DOHH2 (cell line): ENCODE results near the gene RPL21.

Source experiments
- EZH2phosphoT487 ChIP-seq: fragments of 200-600 bp; sonication (generic); IDR thresholded peaks from 2 replicates; pipeline ENCODE4 v1.6.1; 2017; ENCODE audit warnings: borderline replicate concordance, mild to moderate bottlenecking, antibody characterized with exemption, low read length, moderate library complexity, mixed read lengths
- TF ChIP-seq, protein P1 (sequence below): fragments of 200-600 bp; sonication (generic); IDR thresholded peaks from one replicate; pipeline ENCODE4 v1.5.1; 2014; ENCODE audit warnings: antibody characterized with exemption, mild to moderate bottlenecking, low read depth, low read length; ENCODE audit not compliant: poor library complexity, severe bottlenecking

DNA sequence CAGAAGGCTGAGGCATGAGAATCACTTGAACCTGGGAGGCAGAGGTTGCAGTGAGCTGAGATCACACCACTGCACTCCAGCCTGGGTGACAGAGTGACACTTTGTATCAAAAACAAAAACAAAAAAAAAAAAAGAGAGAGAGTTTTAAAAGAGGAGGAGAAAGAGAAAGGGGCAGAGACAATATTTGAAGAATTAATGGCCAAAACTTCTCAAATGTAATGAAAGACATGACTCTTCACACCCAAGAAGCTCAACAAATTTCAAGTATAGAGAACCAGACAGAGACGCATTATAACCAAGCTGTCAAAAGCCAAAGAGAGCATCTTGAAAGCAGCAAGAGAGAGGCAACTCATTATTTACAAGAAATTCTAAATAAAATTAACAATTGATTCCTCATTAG is 42.8 kb upstream of the RPL21 start:
- TF ChIP-seq, protein P1, sequence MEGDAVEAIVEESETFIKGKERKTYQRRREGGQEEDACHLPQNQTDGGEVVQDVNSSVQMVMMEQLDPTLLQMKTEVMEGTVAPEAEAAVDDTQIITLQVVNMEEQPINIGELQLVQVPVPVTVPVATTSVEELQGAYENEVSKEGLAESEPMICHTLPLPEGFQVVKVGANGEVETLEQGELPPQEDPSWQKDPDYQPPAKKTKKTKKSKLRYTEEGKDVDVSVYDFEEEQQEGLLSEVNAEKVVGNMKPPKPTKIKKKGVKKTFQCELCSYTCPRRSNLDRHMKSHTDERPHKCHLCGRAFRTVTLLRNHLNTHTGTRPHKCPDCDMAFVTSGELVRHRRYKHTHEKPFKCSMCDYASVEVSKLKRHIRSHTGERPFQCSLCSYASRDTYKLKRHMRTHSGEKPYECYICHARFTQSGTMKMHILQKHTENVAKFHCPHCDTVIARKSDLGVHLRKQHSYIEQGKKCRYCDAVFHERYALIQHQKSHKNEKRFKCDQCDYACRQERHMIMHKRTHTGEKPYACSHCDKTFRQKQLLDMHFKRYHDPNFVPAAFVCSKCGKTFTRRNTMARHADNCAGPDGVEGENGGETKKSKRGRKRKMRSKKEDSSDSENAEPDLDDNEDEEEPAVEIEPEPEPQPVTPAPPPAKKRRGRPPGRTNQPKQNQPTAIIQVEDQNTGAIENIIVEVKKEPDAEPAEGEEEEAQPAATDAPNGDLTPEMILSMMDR, result no peak
- TF ChIP-seq EZH2phosphoT487, result no peak
